ENCODE data around the gene LRRC8D.
A peak's percentile ranks its signal among the peaks of the same experiment; 100 is the strongest.

The LRRC8D gene

GRCh38 chr1:89799495-89799894 is 21.3 kb upstream of the LRRC8D start:
- H3K9me3 Mint-ChIP-seq = peaks cover 5% of the 10 kb centered on the region
- no peaks in the 10 kb centered on the region for H3K27me3 Mint-ChIP-seq (ENCODE audit: low read depth, poor library complexity)
- TF ChIP-seq, protein P1, sequence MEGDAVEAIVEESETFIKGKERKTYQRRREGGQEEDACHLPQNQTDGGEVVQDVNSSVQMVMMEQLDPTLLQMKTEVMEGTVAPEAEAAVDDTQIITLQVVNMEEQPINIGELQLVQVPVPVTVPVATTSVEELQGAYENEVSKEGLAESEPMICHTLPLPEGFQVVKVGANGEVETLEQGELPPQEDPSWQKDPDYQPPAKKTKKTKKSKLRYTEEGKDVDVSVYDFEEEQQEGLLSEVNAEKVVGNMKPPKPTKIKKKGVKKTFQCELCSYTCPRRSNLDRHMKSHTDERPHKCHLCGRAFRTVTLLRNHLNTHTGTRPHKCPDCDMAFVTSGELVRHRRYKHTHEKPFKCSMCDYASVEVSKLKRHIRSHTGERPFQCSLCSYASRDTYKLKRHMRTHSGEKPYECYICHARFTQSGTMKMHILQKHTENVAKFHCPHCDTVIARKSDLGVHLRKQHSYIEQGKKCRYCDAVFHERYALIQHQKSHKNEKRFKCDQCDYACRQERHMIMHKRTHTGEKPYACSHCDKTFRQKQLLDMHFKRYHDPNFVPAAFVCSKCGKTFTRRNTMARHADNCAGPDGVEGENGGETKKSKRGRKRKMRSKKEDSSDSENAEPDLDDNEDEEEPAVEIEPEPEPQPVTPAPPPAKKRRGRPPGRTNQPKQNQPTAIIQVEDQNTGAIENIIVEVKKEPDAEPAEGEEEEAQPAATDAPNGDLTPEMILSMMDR (IDR thresholded peaks at IDR 0.05) = no peak
- no peaks in the 10 kb centered on the region for H3K4me1 Mint-ChIP-seq
- no peak overlapping the region for H3K27ac Mint-ChIP-seq
- no peaks in the 10 kb centered on the region for H3K36me3 Mint-ChIP-seq (ENCODE audit: low read depth)
- DNase-seq = no peak
- H3K4me3 Mint-ChIP-seq = no peak overlapping the region

DNA sequence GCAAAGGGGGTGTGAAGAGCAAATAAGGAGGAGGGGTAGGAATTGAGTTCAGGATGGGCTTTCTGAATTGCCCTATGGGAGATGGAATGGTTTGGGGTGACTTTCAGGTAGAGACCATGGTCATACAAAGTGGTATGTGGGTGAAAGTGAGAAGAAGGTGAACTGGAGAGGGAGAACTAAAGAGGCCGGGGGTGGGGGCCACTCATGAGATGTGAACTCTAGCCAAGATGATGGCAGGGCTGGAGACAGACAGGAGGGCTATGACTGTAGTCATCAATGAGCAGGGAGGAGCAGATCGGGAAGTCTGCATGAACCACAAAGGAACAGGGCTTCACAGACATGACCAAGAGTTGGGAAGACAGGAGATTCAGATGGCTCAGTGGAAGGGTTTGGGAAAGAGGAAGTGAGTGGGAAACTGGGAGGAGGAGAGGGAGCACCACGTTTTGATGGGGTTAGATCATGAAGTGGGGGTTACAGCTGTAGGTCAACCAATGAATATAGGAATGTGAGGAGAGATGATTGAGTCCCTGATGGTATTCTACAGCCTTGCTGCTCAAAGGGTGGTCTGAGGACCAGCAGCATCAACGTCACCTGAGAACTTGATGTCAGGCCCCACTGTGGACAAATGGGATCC is 20.7 kb upstream of the LRRC8D start:
- H3K9me3 Mint-ChIP-seq = peaks cover 5% of the 10 kb centered on the region
- no peak overlapping the region for H3K4me3 Mint-ChIP-seq
- H3K36me3 Mint-ChIP-seq (ENCODE audit: low read depth) = no peaks in the 10 kb centered on the region
- no peaks in the 10 kb centered on the region for H3K27me3 Mint-ChIP-seq (ENCODE audit: low read depth, poor library complexity)
- DNase-seq = no peak
- TF ChIP-seq, protein P1 (IDR thresholded peaks at IDR 0.05) = no peak
- peak overlapping the region; percentile 11 for H3K27ac Mint-ChIP-seq
- no peaks in the 10 kb centered on the region for H3K4me1 Mint-ChIP-seq

DNA sequence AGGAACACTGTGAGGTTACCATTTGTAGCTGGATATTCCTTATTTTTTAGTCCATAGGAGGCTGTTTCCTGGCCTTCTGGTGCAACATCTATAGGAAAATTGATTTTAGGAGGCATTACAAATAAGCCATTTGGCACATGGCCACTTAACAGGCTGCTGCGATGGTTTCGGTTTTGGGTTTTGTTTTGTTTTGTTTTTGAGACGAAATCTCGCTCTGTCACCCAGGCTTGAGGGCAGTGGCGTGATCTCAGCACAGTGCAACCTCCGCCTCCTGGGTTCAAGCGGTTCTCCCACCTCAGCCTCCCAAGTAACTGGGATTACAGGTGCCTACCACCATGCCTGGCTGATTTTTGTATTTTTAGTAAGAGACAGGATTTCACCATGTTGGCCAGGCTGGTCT is 20.1 kb upstream of the LRRC8D start:
- Mint-ChIP-seq H3K27me3 (ENCODE audit: low read depth, poor library complexity) (no peaks in the 10 kb centered on the region), H3K4me3 (no peak overlapping the region), H3K9me3 (peaks cover 5% of the 10 kb centered on the region), H3K36me3 (ENCODE audit: low read depth) (no peaks in the 10 kb centered on the region), H3K4me1 (no peaks in the 10 kb centered on the region), H3K27ac (no peak overlapping the region)
- TF ChIP-seq, protein P1 (IDR thresholded peaks at IDR 0.05) = no peak
- DNase-seq = no peak

- no peaks in the 10 kb centered on the region for H3K9me3 Mint-ChIP-seq
- H3K27ac Mint-ChIP-seq = no peak overlapping the region
- TF ChIP-seq, protein P1 (IDR thresholded peaks at IDR 0.05) = no peak
Observed at GRCh38 chr1:89802051-89802450, 18.8 kb upstream of the LRRC8D start.

DNA sequence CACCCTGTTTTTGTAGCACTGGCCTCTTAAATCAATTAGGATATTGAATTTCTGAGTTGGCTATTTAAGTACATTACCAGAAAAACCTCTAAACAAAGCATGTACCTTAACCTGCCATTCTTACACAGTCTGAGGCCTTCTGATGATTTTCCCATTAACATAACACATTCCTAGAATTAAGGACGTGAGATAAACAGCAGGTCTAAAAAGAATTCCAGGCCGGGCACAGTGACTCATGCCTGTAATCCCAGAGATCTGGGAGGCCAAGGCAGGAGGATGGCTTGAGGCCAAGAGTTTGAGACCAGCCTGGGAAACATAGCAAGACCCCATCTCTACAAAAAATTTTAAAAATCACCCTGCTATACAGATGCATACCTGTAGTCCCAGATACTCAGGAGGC is 18.0 kb upstream of the LRRC8D start:
- Mint-ChIP-seq H3K36me3 (ENCODE audit: low read depth) (no peaks in the 10 kb centered on the region), H3K4me3 (no peak overlapping the region), H3K4me1 (no peaks in the 10 kb centered on the region), H3K27ac (no peak overlapping the region), H3K27me3 (ENCODE audit: low read depth, poor library complexity) (no peaks in the 10 kb centered on the region), H3K9me3 (no peaks in the 10 kb centered on the region)
- TF ChIP-seq, protein P1 (IDR thresholded peaks at IDR 0.05) = no peak
- no peak for DNase-seq

More at GRCh38 chr1:89802051-89802450, 18.8 kb upstream of the LRRC8D start:
- H3K4me3 Mint-ChIP-seq = no peak overlapping the region
- DNase-seq = no peak
- no peaks in the 10 kb centered on the region for H3K27me3 Mint-ChIP-seq (ENCODE audit: low read depth, poor library complexity)
- H3K4me1 Mint-ChIP-seq = no peaks in the 10 kb centered on the region
- H3K36me3 Mint-ChIP-seq (ENCODE audit: low read depth) = no peaks in the 10 kb centered on the region

DNA sequence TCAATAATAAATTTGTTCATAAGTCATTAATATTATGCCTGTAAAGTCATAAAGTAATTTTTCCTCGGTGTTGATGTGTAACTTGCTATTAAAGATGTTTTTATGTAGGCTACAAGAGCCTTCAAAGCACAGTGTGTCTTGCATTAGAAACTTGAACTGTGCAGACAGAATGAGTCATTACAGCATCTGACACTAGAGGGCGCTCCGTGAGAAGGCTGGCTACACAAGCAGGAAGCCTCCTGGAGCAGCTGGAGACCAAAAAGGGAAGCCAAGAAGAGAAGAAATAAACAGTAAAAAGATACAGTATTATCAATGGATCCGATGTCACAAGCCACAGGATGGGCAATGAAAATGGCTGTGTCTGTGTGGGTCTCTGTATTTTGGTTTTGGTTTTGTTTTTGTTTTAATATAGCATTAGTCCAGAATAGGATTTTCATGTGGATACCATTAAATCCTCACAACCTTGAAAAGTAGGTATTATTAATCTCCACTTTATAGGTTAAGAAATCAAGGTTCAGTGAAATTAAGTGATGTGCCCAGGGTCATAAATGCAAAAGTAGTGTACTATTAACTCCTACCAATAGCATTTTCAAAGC is 16.1 kb upstream of the LRRC8D start:
- no peaks in the 10 kb centered on the region for H3K9me3 Mint-ChIP-seq
- TF ChIP-seq, protein P1 (IDR thresholded peaks at IDR 0.05) = peak; percentile 95
- peaks cover 6% of the 10 kb centered on the region for H3K4me1 Mint-ChIP-seq
- no peak overlapping the region for H3K4me3 Mint-ChIP-seq
- no peak overlapping the region for H3K27ac Mint-ChIP-seq
- peak; percentile 89 for DNase-seq
- no peaks in the 10 kb centered on the region for H3K36me3 Mint-ChIP-seq (ENCODE audit: low read depth)
- H3K27me3 Mint-ChIP-seq (ENCODE audit: low read depth, poor library complexity) = no peaks in the 10 kb centered on the region
